PC-9 (cell line): ENCODE data around the gene SYK.

ENCODE experiments used
- CTCF ChIP-seq: fragments of 200-600 bp; sonication (generic); conservative IDR thresholded peaks from 2 replicates; pipeline ENCODE4 v1.6.1; 2017; ENCODE audit warnings: mixed run types, antibody characterized with exemption, mild to moderate bottlenecking, moderate library complexity
- EZH2 ChIP-seq: fragments of 200-600 bp; sonication (generic); IDR thresholded peaks from 2 replicates; pipeline ENCODE4 v1.8.0; 2017; ENCODE audit warnings: antibody characterized with exemption, low read depth

DNA sequence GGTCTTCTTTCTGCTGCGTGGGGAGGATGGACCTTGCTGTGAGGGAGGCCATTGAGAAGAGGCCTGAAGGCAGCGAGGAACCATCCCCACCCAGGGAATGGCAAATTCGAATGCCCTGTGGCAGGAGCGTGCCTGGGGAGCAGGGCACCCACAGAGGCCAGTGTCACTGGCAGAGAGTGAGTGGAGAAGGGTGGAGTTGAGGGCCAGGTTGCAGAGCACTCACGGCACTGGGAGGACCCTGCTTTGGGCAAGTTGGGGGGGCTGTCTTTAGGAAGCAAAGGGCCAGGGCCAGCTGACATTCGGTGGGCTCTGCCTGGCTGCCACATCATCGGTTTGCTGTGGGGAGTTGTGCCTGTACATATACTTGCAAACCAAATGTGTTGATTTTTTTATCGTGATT lies 47.2 kb downstream of the SYK start:
- no peak for TF ChIP-seq CTCF
- TF ChIP-seq EZH2: no peak
